Measurements from ENCODE around the gene CNKSR2. TPM values are rescaled to one million over a fixed set of nuclear protein-coding genes. Genes with fewer than 3 reads are reported as not detected.
A peak's percentile ranks its signal among the peaks of the same experiment; 100 is the strongest.

CNKSR2 gene
- total and polyA plus RNA-seq, 11 donors = 0.07 to 3.0 (median 0.47) TPM; not detected in 1

DNA sequence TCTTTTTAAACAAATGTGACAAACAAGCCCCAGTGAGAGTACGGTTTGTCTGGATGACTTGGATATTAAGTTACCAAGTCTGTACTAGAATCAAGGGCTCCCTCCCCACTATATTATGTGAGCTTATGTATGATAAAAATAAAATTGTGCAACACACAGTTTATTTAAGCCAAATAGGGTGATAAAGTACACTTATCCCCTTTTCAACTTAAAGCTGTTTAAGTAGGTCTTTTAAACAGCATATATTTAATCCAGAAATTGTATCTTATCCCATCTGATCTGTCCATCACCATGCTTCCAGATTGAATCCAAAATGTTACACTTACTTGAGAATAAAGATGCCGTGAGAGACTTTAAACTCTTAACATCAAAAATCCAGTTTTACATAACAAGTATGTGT is 285.9 kb downstream of the CNKSR2 start:
- Histone ChIP-seq H3K4me3 (peak overlapping the region in 8 of 12 donors; percentile 8 to 58 (median 48)), H3K4me1 (no peaks in the 10 kb centered on the region), H3K36me3 (no peaks in the 10 kb centered on the region), H3K27ac (peak overlapping the region in 5 of 12 donors; percentile 9 to 92 (median 25)), H3K9me3 (peaks cover 0 to 4% (median 0%) of the 10 kb centered on the region in 12 donors), H3K27me3 (peaks cover 0 to 28% (median 0%) of the 10 kb centered on the region in 9 donors)
- 64 to 72% (median 66%) methylated on average over 2 of the region's 2 CpGs for WGBS, 4 donors
- ATAC-seq = no peak
- intact Hi-C loops (cut with DNase I) = loop anchor here in 1 of 10 donors (10.0 kb wide), 1 partner anchor 55 kb away; no protein-coding TSS in a partner anchor
- DNase-seq = no peak
- TF ChIP-seq, protein P1, sequence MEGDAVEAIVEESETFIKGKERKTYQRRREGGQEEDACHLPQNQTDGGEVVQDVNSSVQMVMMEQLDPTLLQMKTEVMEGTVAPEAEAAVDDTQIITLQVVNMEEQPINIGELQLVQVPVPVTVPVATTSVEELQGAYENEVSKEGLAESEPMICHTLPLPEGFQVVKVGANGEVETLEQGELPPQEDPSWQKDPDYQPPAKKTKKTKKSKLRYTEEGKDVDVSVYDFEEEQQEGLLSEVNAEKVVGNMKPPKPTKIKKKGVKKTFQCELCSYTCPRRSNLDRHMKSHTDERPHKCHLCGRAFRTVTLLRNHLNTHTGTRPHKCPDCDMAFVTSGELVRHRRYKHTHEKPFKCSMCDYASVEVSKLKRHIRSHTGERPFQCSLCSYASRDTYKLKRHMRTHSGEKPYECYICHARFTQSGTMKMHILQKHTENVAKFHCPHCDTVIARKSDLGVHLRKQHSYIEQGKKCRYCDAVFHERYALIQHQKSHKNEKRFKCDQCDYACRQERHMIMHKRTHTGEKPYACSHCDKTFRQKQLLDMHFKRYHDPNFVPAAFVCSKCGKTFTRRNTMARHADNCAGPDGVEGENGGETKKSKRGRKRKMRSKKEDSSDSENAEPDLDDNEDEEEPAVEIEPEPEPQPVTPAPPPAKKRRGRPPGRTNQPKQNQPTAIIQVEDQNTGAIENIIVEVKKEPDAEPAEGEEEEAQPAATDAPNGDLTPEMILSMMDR (IDR thresholded peaks at IDR 0.05) = no peak
- TF ChIP-seq POLR2A (IDR thresholded peaks at IDR 0.05) = no peak

DNA sequence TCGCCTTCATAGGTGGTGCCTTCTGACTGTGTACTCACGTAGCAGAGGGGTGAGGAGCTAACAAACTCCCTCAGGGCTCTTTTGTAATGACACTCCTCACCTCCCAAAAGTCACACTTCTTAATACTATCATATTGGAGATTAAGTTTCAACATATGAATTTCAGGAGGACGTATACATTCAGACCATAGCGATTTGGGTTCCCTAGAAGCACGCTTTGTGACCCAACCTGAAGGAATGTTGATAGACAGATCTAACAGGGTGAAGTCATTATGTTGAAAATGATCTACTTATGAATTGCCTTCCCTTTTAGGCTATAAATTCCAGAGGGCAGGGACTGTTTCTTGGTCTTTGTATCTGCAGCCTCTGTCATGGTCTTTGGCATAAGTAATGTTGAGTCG is 287.1 kb downstream of the CNKSR2 start:
- Histone ChIP-seq H3K4me1 (no peaks in the 10 kb centered on the region), H3K4me3 (peak overlapping the region in 2 of 12 donors; percentile 55 to 58), H3K27ac (peak overlapping the region in 7 of 12 donors; percentile 18 to 92 (median 43)), H3K27me3 (peaks cover 0 to 22% (median 0%) of the 10 kb centered on the region in 9 donors), H3K9me3 (peaks cover 0 to 4% (median 0%) of the 10 kb centered on the region in 12 donors), H3K36me3 (no peaks in the 10 kb centered on the region)
- intact Hi-C loops (cut with DNase I) = loop anchor here in 1 of 10 donors (10.0 kb wide), 1 partner anchor 53 kb away; no protein-coding TSS in a partner anchor
- no peak for TF ChIP-seq POLR2A (IDR thresholded peaks at IDR 0.05)
- TF ChIP-seq, protein P1 (IDR thresholded peaks at IDR 0.05) = no peak
- WGBS, 4 donors = 47 to 58% (median 51%) methylated on average over 6 of the region's 6 CpGs
- ATAC-seq = no peak
- DNase-seq = no peak

DNA sequence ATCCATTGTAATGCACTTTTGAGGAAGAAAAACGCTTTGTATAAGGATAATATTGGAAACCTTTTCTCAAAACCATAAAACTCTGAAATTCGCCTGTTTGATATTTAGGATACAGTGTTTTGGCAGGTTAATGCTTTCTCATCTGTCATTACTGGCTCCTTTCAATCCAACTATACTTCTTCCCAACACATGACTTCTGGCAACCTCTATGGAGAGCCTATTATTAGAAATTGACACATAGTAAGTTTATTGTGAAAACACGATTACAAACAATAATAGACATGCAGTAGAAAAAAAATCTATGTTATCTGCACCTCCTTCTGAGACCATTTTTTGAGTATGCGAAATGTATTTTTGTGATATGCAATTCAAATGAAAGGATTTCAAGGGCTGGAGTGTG is 288.5 kb downstream of the CNKSR2 start:
- no peaks in the 10 kb centered on the region for H3K4me1 ChIP-seq
- H3K4me3 ChIP-seq = no peak overlapping the region
- WGBS, 4 donors = 46 to 53% (median 48%) methylated on average over 4 of the region's 4 CpGs
- DNase-seq (no peak), ATAC-seq (no peak)
- peak overlapping the region in 10 of 12 donors; percentile 17 to 92 (median 42) for H3K27ac ChIP-seq
- peaks cover 0 to 8% (median 0%) of the 10 kb centered on the region in 9 donors for H3K27me3 ChIP-seq
- intact Hi-C loops (cut with DNase I) = loop anchor here in 1 of 10 donors (10.0 kb wide), 1 partner anchor 52 kb away; no protein-coding TSS in a partner anchor
- H3K36me3 ChIP-seq = no peaks in the 10 kb centered on the region
- TF ChIP-seq, protein P1 (IDR thresholded peaks at IDR 0.05) = no peak
- no peak for TF ChIP-seq POLR2A (IDR thresholded peaks at IDR 0.05)
- H3K9me3 ChIP-seq = no peaks in the 10 kb centered on the region

DNA sequence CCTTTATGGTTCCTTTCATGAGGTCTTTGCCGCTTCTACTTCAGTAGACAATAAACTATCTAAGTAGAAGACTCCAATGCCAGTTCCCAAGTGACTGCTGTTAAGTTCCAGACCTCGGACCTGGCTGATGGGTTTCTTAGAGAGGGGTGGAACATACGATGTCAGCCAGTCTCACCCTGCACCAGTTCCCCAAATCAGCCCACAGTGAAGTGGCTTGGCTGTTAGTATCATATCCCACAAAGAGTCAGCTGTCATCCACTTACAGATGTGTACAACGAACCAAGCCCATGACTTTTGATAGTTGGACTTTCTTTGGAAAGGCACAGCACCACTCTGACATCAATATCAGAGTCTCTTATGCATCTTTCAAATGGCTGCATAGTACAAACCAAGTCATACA is 292.0 kb downstream of the CNKSR2 start:
- H3K4me1 ChIP-seq = no peaks in the 10 kb centered on the region
- peak overlapping the region in 8 of 12 donors; percentile 25 to 77 (median 40) for H3K27ac ChIP-seq
- H3K4me3 ChIP-seq = no peak overlapping the region
- intact Hi-C loops (cut with DNase I) = loop anchor here in 1 of 10 donors (10.0 kb wide), 1 partner anchor 49 kb away; no protein-coding TSS in a partner anchor
- WGBS, 4 donors = 38 to 49% (median 43%) methylated on average over 4 of the region's 4 CpGs
- ATAC-seq (peak; percentile 54 to 91 (median 71)), DNase-seq (no peak)
- no peaks in the 10 kb centered on the region for H3K27me3 ChIP-seq
- no peaks in the 10 kb centered on the region for H3K9me3 ChIP-seq
- no peaks in the 10 kb centered on the region for H3K36me3 ChIP-seq
- TF ChIP-seq, protein P1 (IDR thresholded peaks at IDR 0.05) = no peak
- TF ChIP-seq POLR2A (IDR thresholded peaks at IDR 0.05) = no peak
